ENCODE data around the gene KNCN.

Gene KNCN

DNA sequence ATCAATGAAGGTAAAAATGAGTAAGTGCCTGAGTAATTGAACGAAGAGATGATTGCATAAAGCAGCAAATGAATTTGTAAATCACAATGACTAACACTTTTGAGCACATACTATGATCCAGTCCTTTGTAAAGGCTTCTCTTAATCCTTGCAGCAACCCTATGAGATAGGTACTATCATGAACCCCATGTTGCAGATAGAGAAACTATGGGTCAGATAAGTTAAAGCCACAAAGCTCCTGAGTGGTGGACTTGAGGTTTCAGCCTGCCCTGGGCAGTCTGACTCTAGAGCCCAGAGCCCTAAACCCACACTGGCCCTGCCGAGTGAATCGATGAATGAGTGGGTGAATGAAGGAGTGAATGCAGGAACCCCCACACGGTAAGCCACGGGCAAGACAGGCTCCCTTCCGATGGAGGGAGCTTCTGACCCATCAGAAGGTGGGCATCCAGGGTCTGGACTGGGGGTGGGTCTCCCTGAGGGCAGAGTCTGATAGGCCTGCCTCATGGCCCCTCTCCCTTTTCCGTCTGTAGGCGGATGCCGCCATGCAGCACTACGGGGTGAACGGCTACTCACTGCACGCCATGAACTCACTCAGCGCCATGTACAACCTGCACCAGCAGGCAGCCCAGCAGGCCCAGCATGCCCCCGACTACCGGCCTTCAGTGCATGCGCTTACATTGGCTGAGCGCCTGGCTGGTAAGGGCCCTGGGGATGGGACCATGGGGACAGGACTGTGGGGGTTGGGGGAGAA lies 44.8 kb downstream of the KNCN start:
- no peak for DNase-seq (ENCODE audit: low read depth in 2 of 2)

DNA sequence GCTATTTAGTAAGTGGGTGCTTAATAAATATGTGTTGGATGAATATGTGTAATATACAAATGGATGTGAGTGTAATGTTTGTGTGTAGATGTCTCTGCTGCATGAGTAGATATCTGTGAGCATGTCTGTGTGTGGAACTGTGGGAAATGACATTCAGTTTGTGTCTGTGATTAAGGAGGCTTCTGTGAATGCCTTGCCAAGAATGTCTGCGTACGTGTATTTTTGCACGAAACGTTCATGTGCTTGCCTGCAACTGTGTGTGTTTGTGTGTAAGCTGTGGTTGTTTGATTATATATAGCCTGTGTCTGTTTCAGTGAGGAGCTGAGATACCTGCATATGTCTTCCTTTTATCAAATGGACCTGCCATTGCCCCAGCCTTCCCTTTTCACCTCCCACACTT lies 48.0 kb downstream of the KNCN start:
- DNase-seq (ENCODE audit: low read depth in 2 of 2) = no peak

DNA sequence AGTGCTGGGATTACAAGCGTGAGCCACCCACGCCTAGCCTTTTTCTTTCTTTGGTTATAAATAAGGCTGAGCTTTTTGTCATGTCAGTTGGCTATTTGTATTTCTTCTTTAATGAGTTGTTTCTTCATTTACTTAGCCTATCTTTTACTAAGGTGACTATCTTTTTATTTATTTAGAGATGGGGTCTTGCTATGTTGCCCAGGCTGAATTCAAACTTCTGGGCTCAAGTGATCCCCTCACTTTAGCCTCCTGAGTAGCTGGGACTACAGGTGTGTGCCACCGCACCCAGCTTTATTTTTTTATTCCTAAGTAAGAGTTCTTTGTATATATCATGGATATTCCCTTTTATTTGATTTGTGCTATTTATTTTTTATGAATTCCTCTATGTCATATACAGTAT lies 49.9 kb downstream of the KNCN start:
- no peak for DNase-seq (ENCODE audit: low read depth in 2 of 2)

DNA sequence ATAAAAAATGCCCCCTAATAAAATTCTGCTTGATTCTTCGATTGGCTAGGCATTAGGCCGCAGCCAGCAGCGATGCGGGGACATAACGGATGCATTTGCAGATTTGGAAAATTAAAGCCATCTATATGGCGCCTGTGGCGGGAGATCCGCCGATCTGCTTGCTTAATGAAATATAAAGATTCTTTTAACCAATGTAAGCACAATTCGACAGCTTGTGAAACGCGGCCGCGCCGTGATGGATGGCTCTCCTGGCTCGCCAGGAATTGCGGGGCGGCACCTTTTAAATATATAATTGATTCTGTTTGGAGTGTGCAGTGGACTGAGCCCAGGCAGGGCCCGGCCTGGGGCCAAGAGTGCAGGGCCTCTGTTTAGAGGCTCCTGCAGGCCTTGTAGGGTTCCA lies 53.8 kb downstream of the KNCN start:
- DNase-seq (ENCODE audit: low read depth in 2 of 2) = no peak

DNA sequence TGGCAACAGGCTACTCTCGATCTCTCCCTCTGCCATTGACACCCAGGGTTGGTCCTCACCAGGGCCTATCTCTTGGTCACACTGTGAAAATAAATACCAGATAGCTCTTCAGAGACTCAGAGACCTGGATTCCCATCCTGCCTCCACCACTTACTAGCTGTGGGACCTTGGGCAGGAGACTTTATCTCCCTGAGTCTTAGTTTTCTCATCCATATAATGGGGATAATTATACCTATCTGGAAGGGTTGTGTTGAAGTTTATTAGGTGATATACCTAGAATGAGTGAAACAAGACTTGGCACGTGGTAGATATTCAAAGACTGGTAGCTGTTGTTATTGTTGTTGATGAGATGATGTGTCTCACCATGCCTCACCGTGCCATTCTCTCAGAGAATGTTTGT lies 54.4 kb downstream of the KNCN start:
- DNase-seq (ENCODE audit: low read depth in 2 of 2) = no peak

DNA sequence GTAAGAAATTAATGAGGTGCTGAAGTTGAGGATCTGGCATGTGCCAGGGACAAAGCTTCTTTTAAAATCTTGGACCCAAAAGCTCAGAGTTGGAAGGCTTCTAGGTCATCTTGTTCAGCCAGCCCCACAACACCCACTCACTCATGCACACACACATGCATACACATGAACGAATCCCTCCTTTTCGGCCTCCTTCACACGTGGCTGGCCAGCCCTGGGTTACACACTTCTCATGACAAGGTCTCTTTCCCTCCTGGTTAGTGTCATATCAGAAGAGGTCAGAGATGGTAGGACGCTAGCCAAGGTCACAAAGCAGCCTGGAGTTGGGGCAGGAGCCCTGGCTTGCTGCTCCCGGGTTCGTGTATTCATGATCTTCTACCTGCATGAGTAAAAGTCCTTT lies 54.9 kb downstream of the KNCN start:
- no peak for DNase-seq (ENCODE audit: low read depth in 2 of 2)

GRCh38 chr1:46495778-46496177 lies 55.7 kb downstream of the KNCN start:
- no peak for DNase-seq (ENCODE audit: low read depth in 2 of 2)

All from activated CD8-positive, alpha-beta memory T cell treated with anti-CD3 and anti-CD28 coated beads for 4 hours (primary cell).